ENCODE results near the gene CEACAM6. TPM values are rescaled to one million over a fixed set of nuclear protein-coding genes. Genes with fewer than 3 reads are reported as not detected.

CEACAM6 gene
- polyA plus RNA-seq, 1 experiment, result not detected

- no peak for TF ChIP-seq CTCF (IDR thresholded peaks at IDR 0.05; ENCODE audit: low read depth, low read length)
- POLR2A ChIA-PET, result no interaction called here
- Histone ChIP-seq H3K27me3 (ENCODE audit: control insufficient read depth, insufficient read depth, low read length) (no peaks in the 10 kb centered on the region), H3K9me3 (ENCODE audit: control insufficient read depth, insufficient read depth, low read length) (no peaks in the 10 kb centered on the region), H3K27ac (ENCODE audit: low read depth, low read length) (no peak overlapping the region), H3K4me3 (ENCODE audit: low read depth, low read length) (no peak overlapping the region)
- no peak for DNase-seq (ENCODE audit: low read depth, low spot score)
- CTCF ChIA-PET, result no interaction called here
Observed at GRCh38 chr19:41726493-41726892, 28.8 kb upstream of the CEACAM6 start.

GRCh38 chr19:41734156-41734555 is 21.2 kb upstream of the CEACAM6 start:
- Histone ChIP-seq H3K9me3 (ENCODE audit: control insufficient read depth, insufficient read depth, low read length) (no peaks in the 10 kb centered on the region), H3K4me3 (ENCODE audit: low read depth, low read length) (no peak overlapping the region), H3K27me3 (ENCODE audit: control insufficient read depth, insufficient read depth, low read length) (no peaks in the 10 kb centered on the region), H3K27ac (ENCODE audit: low read depth, low read length) (no peak overlapping the region)
- TF ChIP-seq CTCF (IDR thresholded peaks at IDR 0.05; ENCODE audit: low read depth, low read length), result no peak
- ChIA-PET CTCF (no interaction called here), POLR2A (no interaction called here)
- no peak for DNase-seq (ENCODE audit: low read depth, low spot score)

GRCh38 chr19:41734585-41734984 is 20.7 kb upstream of the CEACAM6 start:
- Histone ChIP-seq H3K9me3 (ENCODE audit: control insufficient read depth, insufficient read depth, low read length) (no peaks in the 10 kb centered on the region), H3K27ac (ENCODE audit: low read depth, low read length) (no peak overlapping the region), H3K27me3 (ENCODE audit: control insufficient read depth, insufficient read depth, low read length) (no peaks in the 10 kb centered on the region), H3K4me3 (ENCODE audit: low read depth, low read length) (no peak overlapping the region)
- ChIA-PET POLR2A (no interaction called here), CTCF (no interaction called here)
- DNase-seq (ENCODE audit: low read depth, low spot score), result no peak
- no peak for TF ChIP-seq CTCF (IDR thresholded peaks at IDR 0.05; ENCODE audit: low read depth, low read length)

- Histone ChIP-seq H3K27me3 (ENCODE audit: control insufficient read depth, insufficient read depth, low read length) (no peaks in the 10 kb centered on the region), H3K9me3 (ENCODE audit: control insufficient read depth, insufficient read depth, low read length) (no peaks in the 10 kb centered on the region), H3K27ac (ENCODE audit: low read depth, low read length) (no peak overlapping the region), H3K4me3 (ENCODE audit: low read depth, low read length) (no peak overlapping the region)
- no peak for DNase-seq (ENCODE audit: low read depth, low spot score)
- POLR2A ChIA-PET, result no interaction called here
- CTCF ChIA-PET, result interaction anchor here (1.0 kb wide), 1 partner anchor 18 kb away, joined by 3 read pairs; no protein-coding TSS in a partner anchor
- no peak for TF ChIP-seq CTCF (IDR thresholded peaks at IDR 0.05; ENCODE audit: low read depth, low read length)
Observed at GRCh38 chr19:41735071-41735600, 20.2 kb upstream of the CEACAM6 start.

- DNase-seq (ENCODE audit: low read depth, low spot score), result no peak
- TF ChIP-seq CTCF (IDR thresholded peaks at IDR 0.05; ENCODE audit: low read depth, low read length), result no peak
- POLR2A ChIA-PET, result no interaction called here
- Histone ChIP-seq H3K9me3 (ENCODE audit: control insufficient read depth, insufficient read depth, low read length) (no peaks in the 10 kb centered on the region), H3K4me3 (ENCODE audit: low read depth, low read length) (no peak overlapping the region), H3K27me3 (ENCODE audit: control insufficient read depth, insufficient read depth, low read length) (no peaks in the 10 kb centered on the region), H3K27ac (ENCODE audit: low read depth, low read length) (no peak overlapping the region)
- CTCF ChIA-PET, result no interaction called here
Observed at GRCh38 chr19:41739361-41739760, 16.0 kb upstream of the CEACAM6 start.
